B cell (primary cell): ENCODE measurements around the gene SPOP. TPM values are rescaled to one million over a fixed set of nuclear protein-coding genes. Genes with fewer than 3 reads are reported as not detected.

Experiments
- ATAC-seq: fragments of 200-7000 bp; cut with Tn5 transposase; one replicate; pipeline ENCODE4 v1.10.0; 2021; ENCODE audit warnings: low read depth, mild to moderate bottlenecking, moderate number of reproducible peaks, moderate library complexity
- CTCF ChIA-PET: fragments of 350-600 bp; sonication (Branson Sonifier 250); formaldehyde crosslinking; loops from one replicate; lab custom pipeline; 2021; ENCODE audit warnings: antibody characterized with exemption, inconsistent platforms; lab: Charles Lee
- POLR2A ChIA-PET: fragments of 350-600 bp; sonication (Branson Sonifier 250); formaldehyde crosslinking; loops from one replicate; lab custom pipeline; 2021; ENCODE audit warnings: antibody characterized with exemption; lab: Charles Lee
- DNase-seq: peaks from one replicate; pipeline ENCODE4 v3.0.0; 2013
- H2AFZ ChIP-seq: 2 replicates; pipeline ENCODE4 v1.6.1; 2012; ENCODE audit warnings: mild to moderate bottlenecking, low read depth, low read length; ENCODE audit not compliant: insufficient read depth, poor library complexity, severe bottlenecking
- H3K27ac ChIP-seq, 2 donors: 1 replicate in 1 of 2; 2 replicates in 1 of 2; pipeline ENCODE4 v1.5.1; 2012 to 2013; ENCODE audit warnings: low read length in 2 of 2, mild to moderate bottlenecking in 2 of 2, moderate library complexity in 1 of 2
- H3K27me3 ChIP-seq, 4 experiments: fragments of 200-600 bp in 1 of 4; sonication (generic) in 1 of 4; replicated peaks in 1 of 4; 1 replicate in 2 of 4; 2 replicates in 2 of 4; pipeline versions ENCODE4 v1.6.1 to v1.7.0; 2013 to 2016; ENCODE audit warnings: low read length in 3 of 4, mild to moderate bottlenecking in 2 of 4, mixed read lengths in 1 of 4, moderate library complexity in 1 of 4; ENCODE audit not compliant: insufficient read depth in 4 of 4, control insufficient read depth in 3 of 4; ENCODE audit errors: control extremely low read depth in 1 of 4
- H3K36me3 ChIP-seq, 2 experiments: replicated peaks in 1 of 2; 1 replicate in 1 of 2; 2 replicates in 1 of 2; pipeline versions ENCODE4 v1.6.1 to v1.7.1; 2013; ENCODE audit warnings: low read length in 1 of 2; ENCODE audit not compliant: insufficient read depth in 2 of 2, control insufficient read depth in 1 of 2; ENCODE audit errors: control extremely low read depth in 1 of 2, extremely low read depth in 1 of 2
- H3K4me1 ChIP-seq, 2 donors: fragments of 200-600 bp in 1 of 2; sonication (generic) in 1 of 2; 1 replicate in 1 of 2; 2 replicates in 1 of 2; pipeline versions ENCODE4 v1.5.1 to v1.6.1; 2013 to 2017; ENCODE audit warnings: low read length in 2 of 2; ENCODE audit not compliant: control insufficient read depth in 2 of 2, insufficient read depth in 2 of 2
- H3K4me2 ChIP-seq: replicated peaks from 2 replicates; pipeline ENCODE3; 2012; ENCODE audit warnings: mild to moderate bottlenecking, low read depth, low read length; ENCODE audit not compliant: poor library complexity, severe bottlenecking
- H3K4me3 ChIP-seq, 5 experiments: fragments of 200-600 bp in 1 of 5; sonication (generic) in 1 of 5; 1 replicate in 3 of 5; 2 replicates in 2 of 5; pipeline versions ENCODE4 v1.5.1 to v1.7.0; 2011 to 2016; ENCODE audit warnings: low read length in 4 of 5, mild to moderate bottlenecking in 4 of 5, low read depth in 2 of 5, control low read depth in 1 of 5, moderate library complexity in 1 of 5; ENCODE audit not compliant: insufficient read depth in 1 of 5; ENCODE audit errors: control extremely low read depth in 1 of 5, extremely low read depth in 1 of 5
- H3K79me2 ChIP-seq: fragments of 200-600 bp; sonication (generic); one replicate; pipeline ENCODE4 v1.6.0; 2016; ENCODE audit warnings: low read length; ENCODE audit not compliant: control insufficient read depth, insufficient read depth
- H3K9ac ChIP-seq: fragments of 200-600 bp; sonication (generic); 2 replicates; pipeline ENCODE4 v1.6.1; 2017; ENCODE audit warnings: mild to moderate bottlenecking, low read length, moderate library complexity
- H3K9me3 ChIP-seq, 3 donors: one replicate each; pipeline versions ENCODE4 v1.6.1 to v1.7.1; 2013; ENCODE audit warnings: low read length in 2 of 3; ENCODE audit not compliant: control insufficient read depth in 2 of 3, insufficient read depth in 1 of 3; ENCODE audit errors: control extremely low read depth in 1 of 3
- H4K20me1 ChIP-seq: 2 replicates; pipeline ENCODE4 v1.6.0; 2012; ENCODE audit warnings: mild to moderate bottlenecking, low read length; ENCODE audit not compliant: insufficient read depth, control insufficient read depth, poor library complexity, severe bottlenecking
- H3K27ac Mint-ChIP-seq: one replicate; pipeline ENCODE4 v1.8.0; 2021; ENCODE audit warnings: mixed read lengths
- H3K27me3 Mint-ChIP-seq: one replicate; pipeline ENCODE4 v1.8.0; 2021; ENCODE audit warnings: mixed read lengths
- H3K4me1 Mint-ChIP-seq: one replicate; pipeline ENCODE4 v1.8.0; 2021; ENCODE audit warnings: mixed read lengths
- H3K4me3 Mint-ChIP-seq: one replicate; pipeline ENCODE4 v1.8.0; 2021; ENCODE audit warnings: mixed read lengths
- H3K9me3 Mint-ChIP-seq: one replicate; pipeline ENCODE4 v1.8.0; 2022; ENCODE audit warnings: mixed read lengths; ENCODE audit not compliant: insufficient read depth
- CTCF ChIP-seq: fragments of 200-600 bp; IDR thresholded peaks from one replicate; pipeline ENCODE4 v1.8.0; 2022; ENCODE audit warnings: antibody characterized with exemption, mild to moderate bottlenecking
- EZH2 ChIP-seq: IDR thresholded peaks from 2 replicates; pipeline ENCODE4 v1.6.1; 2012; ENCODE audit warnings: borderline replicate concordance, low read depth, mild to moderate bottlenecking, moderate library complexity, low read length; ENCODE audit not compliant: insufficient read depth, poor library complexity, severe bottlenecking
- WGBS: methylation state at CpG from one replicate; pipeline ENCODE4 v1.1.5; 2013; ENCODE audit warnings: missing lambda C conversion rate; ENCODE audit not compliant: insufficient coverage; 5-methylcytosine and 5-hydroxymethylcytosine counted together
- intact Hi-C: fragments of 100-400 bp; cut with micrococcal nuclease; formaldehyde crosslinking; loops from one replicate; pipeline ENCODE4 v1.10.0; 2022
- polyA plus RNA-seq: library from polyadenylated mRNA; depleted of rRNA; stranded (reverse); fragments of >200 nt; gene quantifications from 2 replicates; pipeline ENCODE4 v1.2.3, GENCODE V29; 2012
- total RNA-seq, 2 donors: library from RNA; stranded (reverse); fragments of 120-200 nt in 1 of 2; gene quantifications; 1 replicate in 1 of 2; 2 replicates in 1 of 2; pipeline versions ENCODE4 v1.2.3 to v1.2.4, GENCODE V29; 2013 to 2022

Gene SPOP
- total and polyA plus RNA-seq, 2 donors (not counting 1 experiment from before 2014, with no cell fraction given) = 27.0 to 72.1 TPM

GRCh38 chr17:49637050-49637449 is 40.8 kb downstream of the SPOP start:
- Mint-ChIP-seq H3K9me3 (no peaks in the 10 kb centered on the region), H3K27me3 (no peaks in the 10 kb centered on the region), H3K27ac (no peak overlapping the region), H3K4me3 (no peak overlapping the region), H3K4me1 (peaks cover 11% of the 10 kb centered on the region)
- TF ChIP-seq CTCF (no peak), EZH2 (no peak)
- Histone ChIP-seq H3K4me3 (no peak overlapping the region), H3K9ac (no peak overlapping the region), H3K9me3 (peaks cover 0 to 1% (median 0%) of the 10 kb centered on the region in 3 donors), H3K27me3 (no peaks in the 10 kb centered on the region), H2AFZ (no peak overlapping the region), H4K20me1 (peaks cover 83% of the 10 kb centered on the region), H3K36me3 (peaks cover 0 to 6% of the 10 kb centered on the region in 2 experiments), H3K79me2 (peaks cover 95% of the 10 kb centered on the region), H3K4me2 (no peak overlapping the region), H3K4me1 (no peaks in the 10 kb centered on the region), H3K27ac (no peak overlapping the region)
- intact Hi-C loops = no loop called here
- no peak for DNase-seq
- 100% methylated on average over 4 of the region's 7 CpGs for WGBS
- POLR2A ChIA-PET = no interaction called here
- no peak for ATAC-seq
- CTCF ChIA-PET = interaction anchor here (1.2 kb wide), 1 partner anchor 10 kb away, joined by 3 read pairs; no protein-coding TSS in a partner anchor

- Histone ChIP-seq H3K4me2 (no peak overlapping the region), H3K4me1 (no peaks in the 10 kb centered on the region), H2AFZ (no peak overlapping the region), H3K27me3 (no peaks in the 10 kb centered on the region), H3K79me2 (peaks cover 92% of the 10 kb centered on the region), H3K9me3 (peaks cover 0 to 1% (median 0%) of the 10 kb centered on the region in 3 donors), H3K27ac (no peak overlapping the region), H4K20me1 (peaks cover 86% of the 10 kb centered on the region), H3K36me3 (peaks cover 0 to 6% of the 10 kb centered on the region in 2 experiments), H3K4me3 (no peak overlapping the region), H3K9ac (no peak overlapping the region)
- no CpG with 5 or more reads among the region's 1 CpG for WGBS
- POLR2A ChIA-PET = no interaction called here
- ATAC-seq (no peak), DNase-seq (no peak)
- peaks cover 14% of the 10 kb centered on the region for H3K4me1 Mint-ChIP-seq
- intact Hi-C loops = no loop called here
- no peak overlapping the region for H3K4me3 Mint-ChIP-seq
- no peaks in the 10 kb centered on the region for H3K27me3 Mint-ChIP-seq
- CTCF ChIA-PET = no interaction called here
- no peaks in the 10 kb centered on the region for H3K9me3 Mint-ChIP-seq
- H3K27ac Mint-ChIP-seq = no peak overlapping the region
- TF ChIP-seq CTCF (no peak), EZH2 (no peak)
These were observed 42.8 kb downstream of the SPOP start for GRCh38 chr17:49635121-49635520.
